HG03378 (cell line): ENCODE results near the gene SLIT3.

Source experiments
- ATAC-seq: cut with Tn5 transposase; IDR thresholded peaks from one replicate; pipeline ENCODE4 v1.9.1; 2021; ENCODE audit warnings: mild to moderate bottlenecking, moderate library complexity; ENCODE audit not compliant: unreplicated experiment

SLIT3 gene

GRCh38 chr5:168941901-168942300 lies 359.0 kb downstream of the SLIT3 start:
- no peak for ATAC-seq

- ATAC-seq, result no peak
Observed at GRCh38 chr5:168940712-168941111, 360.2 kb downstream of the SLIT3 start.

DNA sequence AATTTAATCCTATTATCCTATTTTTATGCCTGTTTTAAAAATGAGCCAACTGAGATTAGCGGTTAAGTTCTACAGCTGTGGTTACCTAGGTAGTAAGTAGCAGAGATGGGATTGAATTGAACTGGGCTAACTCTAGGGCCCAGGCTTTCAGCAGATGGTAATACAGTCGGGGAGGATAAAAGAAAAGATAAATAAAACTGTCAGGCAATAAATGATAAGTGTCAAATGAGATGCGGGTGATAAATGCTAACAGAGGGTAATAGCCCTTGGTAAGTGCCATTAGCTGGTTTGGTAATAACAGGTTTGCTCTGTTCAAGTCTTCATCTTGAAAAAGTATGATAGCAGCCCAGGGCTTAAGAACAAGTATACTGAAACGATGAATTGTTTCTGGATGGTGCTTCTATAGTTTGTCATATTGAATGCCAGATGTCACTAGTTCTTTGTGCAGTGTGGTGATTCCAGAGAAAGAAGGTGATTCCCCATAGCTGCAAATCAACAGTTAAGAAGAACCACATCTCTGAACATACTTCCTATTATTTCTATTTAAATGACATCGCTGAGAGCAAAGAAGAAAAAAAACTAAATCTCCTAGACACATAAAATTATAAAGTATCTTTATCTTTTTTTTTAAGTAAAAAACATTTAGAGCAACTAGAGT lies 360.9 kb downstream of the SLIT3 start:
- ATAC-seq, result no peak

DNA sequence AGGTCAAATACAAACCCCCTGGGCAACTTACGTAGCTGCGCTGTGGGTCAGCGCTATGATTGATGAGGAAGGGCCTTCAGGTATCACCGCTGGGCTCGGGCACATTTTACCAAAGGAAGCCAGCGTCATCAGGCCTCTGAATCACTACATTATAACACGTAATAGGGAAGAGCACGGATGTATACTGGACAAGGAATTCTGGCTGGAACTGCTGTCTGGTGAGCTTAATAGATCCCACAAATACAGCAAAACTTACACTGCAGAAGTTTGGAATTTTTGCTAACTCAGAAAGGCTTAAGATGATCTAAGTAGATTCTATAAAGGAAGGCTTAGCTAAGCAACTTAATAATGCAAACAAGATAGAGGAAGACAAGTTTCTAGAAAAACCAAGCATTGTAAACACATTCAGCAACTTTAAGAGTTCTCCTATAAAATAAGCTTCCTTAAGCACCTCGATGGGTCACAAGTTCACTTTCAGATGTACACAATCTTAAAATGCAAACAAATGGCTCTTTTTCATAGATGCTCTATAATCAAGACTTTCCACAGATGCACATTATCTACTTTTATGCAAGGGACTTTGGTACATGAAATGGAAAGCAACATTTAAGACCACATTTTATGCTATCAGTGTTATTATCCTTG lies 361.7 kb downstream of the SLIT3 start:
- ATAC-seq, result no peak

- ATAC-seq, result no peak
Observed at GRCh38 chr5:168936511-168936910, 364.4 kb downstream of the SLIT3 start.

DNA sequence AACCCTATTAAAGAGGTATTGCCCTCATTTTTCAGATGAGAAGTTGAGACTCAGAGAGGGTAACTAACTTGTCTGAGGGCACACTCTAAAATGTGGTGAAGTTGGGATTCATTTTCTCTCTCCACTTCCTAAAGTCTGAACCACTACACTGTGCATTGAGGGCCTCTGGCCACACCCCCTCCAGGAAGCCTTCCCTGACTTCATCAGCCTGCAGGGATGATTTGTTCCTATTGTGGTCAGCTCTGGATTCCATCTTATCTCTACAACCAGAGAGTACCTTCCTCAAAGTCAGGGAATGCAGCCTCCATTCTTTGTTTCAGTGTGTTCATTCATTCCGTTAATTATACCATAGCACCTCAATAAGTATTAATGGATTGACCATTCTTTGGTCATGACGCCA lies 365.8 kb downstream of the SLIT3 start:
- ATAC-seq, result no peak

- no peak for ATAC-seq
Observed at GRCh38 chr5:168934169-168934568, 366.8 kb downstream of the SLIT3 start.

- no peak for ATAC-seq
Observed at GRCh38 chr5:168932400-168933189, 368.3 kb downstream of the SLIT3 start.

GRCh38 chr5:168931638-168932345 lies 369.1 kb downstream of the SLIT3 start:
- ATAC-seq, result peak; percentile 54

DNA sequence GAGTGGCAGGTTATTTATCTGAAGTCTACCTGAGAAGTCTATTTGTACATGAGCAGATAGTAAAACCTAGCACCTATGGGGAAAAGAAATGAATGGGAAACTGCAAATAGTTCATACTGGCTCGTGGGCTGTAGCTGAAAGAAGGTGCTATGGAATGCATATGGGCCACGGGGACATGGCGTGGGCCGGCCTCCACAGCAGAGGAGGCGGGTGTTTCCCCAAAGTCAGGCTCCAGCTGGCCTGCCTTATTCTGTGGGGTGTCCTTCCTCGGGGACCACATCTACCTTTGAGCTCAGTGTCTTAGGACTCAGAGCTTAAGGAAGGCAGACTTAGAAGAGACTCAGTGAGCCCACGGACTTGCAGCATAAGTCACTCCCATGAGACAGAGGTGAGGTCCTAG lies 371.3 kb downstream of the SLIT3 start:
- ATAC-seq, result no peak

- no peak for ATAC-seq
Observed at GRCh38 chr5:168925160-168925559, 375.8 kb downstream of the SLIT3 start.

DNA sequence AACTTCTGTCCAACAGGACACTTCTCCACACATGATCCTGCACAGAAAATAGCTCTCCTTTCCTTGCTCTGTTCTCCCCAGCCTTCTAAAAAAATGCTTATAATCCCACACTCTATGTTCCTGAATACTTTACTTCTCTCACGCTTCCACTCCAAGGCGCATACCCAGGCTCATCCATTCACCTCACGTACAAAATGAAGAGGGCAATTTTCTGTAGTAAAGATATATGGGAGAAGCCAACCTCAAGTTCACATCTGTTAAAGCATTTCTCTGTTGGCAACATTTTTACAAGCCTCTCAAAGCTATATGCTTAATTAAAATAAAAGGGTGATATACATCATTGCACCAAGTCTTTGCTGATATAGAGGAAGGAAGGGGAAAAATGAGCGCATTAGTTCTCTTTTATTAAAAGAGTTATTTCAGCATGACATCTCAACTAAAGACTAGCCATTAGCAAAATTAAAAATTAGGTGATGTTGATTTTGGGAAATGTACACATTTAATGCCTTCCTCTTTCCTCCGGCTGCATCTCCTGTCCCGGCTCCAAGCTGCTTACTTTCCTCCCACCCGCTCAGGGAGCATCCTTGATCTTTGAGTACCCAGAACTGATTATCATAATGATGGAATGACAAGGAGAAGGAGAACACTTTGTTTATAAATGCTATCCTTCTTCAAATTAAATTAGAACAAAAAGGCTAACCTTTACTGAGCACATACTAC lies 379.6 kb downstream of the SLIT3 start:
- ATAC-seq, result no peak

GRCh38 chr5:168920019-168920810 lies 380.7 kb downstream of the SLIT3 start:
- no peak for ATAC-seq

- no peak for ATAC-seq
Observed at GRCh38 chr5:168917947-168918600, 382.9 kb downstream of the SLIT3 start.

DNA sequence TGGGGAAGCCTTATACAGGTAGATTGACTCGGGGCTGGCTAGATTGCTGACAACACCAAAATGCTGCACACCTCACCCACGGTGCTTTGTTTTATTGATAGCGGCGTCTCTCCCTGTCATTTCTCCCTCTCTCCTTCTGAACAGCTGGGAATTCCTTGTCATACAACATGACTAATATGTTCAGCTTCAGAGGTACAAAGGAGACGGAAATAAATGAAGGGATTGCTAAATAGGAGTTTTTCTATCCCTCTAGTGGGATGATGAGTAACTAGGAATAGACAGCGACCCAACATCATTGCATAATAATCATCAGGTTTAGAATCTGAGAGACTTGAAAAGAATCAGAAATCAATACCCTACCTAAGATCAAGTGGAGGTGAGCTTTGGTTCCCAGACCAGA lies 384.1 kb downstream of the SLIT3 start:
- ATAC-seq, result no peak

GRCh38 chr5:168916266-168916665 lies 384.7 kb downstream of the SLIT3 start:
- ATAC-seq, result no peak

DNA sequence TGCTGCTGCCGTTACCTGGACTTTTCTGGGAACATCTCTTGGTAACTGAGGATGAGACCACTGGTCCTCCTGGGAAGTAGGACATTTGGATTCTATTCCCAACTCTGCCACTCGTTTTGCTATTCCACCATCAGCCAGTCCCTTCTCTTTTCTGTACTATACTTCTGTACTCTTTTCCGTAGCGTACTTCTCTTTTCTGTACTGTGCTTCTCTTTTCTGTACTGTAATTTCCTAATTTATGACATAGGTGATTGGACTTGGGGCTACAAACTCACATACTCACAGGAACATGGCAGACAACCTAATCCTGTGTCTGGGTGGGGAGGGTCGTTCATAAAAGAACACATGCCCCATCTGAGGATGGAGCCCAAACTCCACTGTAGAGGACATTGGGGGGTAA lies 386.4 kb downstream of the SLIT3 start:
- no peak for ATAC-seq

DNA sequence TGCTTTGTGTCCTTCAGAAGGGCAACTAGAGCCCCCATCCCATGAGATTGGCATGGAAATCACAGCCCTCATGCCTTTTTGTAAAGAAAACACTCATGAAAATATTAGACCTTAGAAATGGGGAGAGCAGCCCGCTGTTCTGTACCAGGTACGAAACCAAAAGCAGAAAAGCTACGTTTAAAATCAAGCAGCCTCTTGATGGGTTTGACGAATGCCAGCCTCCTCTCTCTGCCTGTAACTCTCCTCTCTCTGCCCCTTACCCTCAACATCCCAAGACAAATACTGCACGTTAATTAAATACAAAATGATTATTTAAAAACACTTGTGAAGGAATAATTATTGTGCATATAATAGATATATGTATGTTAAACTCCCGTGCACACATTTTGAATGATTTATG lies 390.1 kb downstream of the SLIT3 start:
- no peak for ATAC-seq

DNA sequence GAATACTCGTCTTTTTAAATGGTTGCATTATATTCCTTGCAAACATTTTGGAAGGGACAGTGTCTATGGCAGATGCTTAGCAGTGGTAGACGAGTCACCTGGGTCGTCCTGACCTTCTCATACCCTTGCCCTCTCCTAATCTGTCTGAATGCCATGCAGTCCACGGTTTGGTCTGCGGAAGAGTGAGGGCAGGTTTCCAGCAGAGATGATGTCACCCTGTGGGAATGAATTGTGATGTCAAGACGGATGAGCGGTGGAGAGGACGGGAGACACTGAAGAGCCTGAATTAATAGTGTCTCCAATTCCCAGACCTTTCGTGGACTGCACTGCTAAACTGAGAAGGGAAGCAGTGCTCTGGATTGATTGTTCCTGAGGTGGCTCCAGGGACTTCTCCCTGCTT lies 392.7 kb downstream of the SLIT3 start:
- no peak for ATAC-seq
